BJ (cell line): Measurements from ENCODE around the gene GTPBP8. TPM values are rescaled to one million over a fixed set of nuclear protein-coding genes. Genes with fewer than 3 reads are reported as not detected.
A peak's percentile ranks its signal among the peaks of the same experiment; 100 is the strongest.

Experiments used
- CTCF ChIA-PET: fragments of 350-600 bp; formaldehyde crosslinking; extraction: SDS; loops from one replicate; lab custom pipeline; 2021; ENCODE audit warnings: antibody characterized with exemption, inconsistent platforms; lab: Yijun Ruan, JAX
- POLR2A ChIA-PET: fragments of 300-600 bp; sonication (Branson Sonifier 250); formaldehyde crosslinking; extraction: SDS; loops from one replicate; lab custom pipeline; 2021; ENCODE audit warnings: antibody characterized with exemption; lab: Charles Lee
- DNase-seq: peaks from one replicate; pipeline ENCODE4 v3.0.0-alpha.2; 2011; ENCODE audit warnings: low read depth
- H3K27me3 ChIP-seq: 2 replicates; pipeline ENCODE4 v1.6.0; 2011; ENCODE audit warnings: low read length; ENCODE audit not compliant: control insufficient read depth, insufficient read depth
- H3K36me3 ChIP-seq: 2 replicates; pipeline ENCODE4 v1.5.1; 2011; ENCODE audit warnings: low read length; ENCODE audit not compliant: control insufficient read depth, insufficient read depth
- H3K4me3 ChIP-seq: 2 replicates; pipeline ENCODE4 v1.5.1; 2011; ENCODE audit warnings: low read depth, mild to moderate bottlenecking, control low read depth, low read length
- polyA plus RNA-seq: library from polyadenylated mRNA; depleted of rRNA; stranded (reverse); fragments of >200 nt; gene quantifications from 2 replicates; pipeline ENCODE4 v1.2.3, GENCODE V29; 2011
- TF ChIP-seq, protein P1 (sequence below): IDR thresholded peaks from 2 replicates; pipeline ENCODE4 v1.5.1; 2011; ENCODE audit warnings: low read depth, mild to moderate bottlenecking, control low read depth, inconsistent platforms, low read length, moderate library complexity; ENCODE audit not compliant: insufficient read depth

The GTPBP8 gene
- polyA plus RNA-seq, 1 experiment, result 16.7 TPM

GRCh38 chr3:112976953-112977352 lies 13.8 kb upstream of the GTPBP8 start:
- Histone ChIP-seq H3K4me3 (no peak overlapping the region), H3K27me3 (no peaks in the 10 kb centered on the region), H3K36me3 (no peaks in the 10 kb centered on the region)
- ChIA-PET POLR2A (no interaction called here), CTCF (interaction anchor here (0.8 to 1.2 kb wide), 2 partner anchors 11 to 163 kb away, joined by 3 to 5 read pairs; no protein-coding TSS in a partner anchor)
- TF ChIP-seq, protein P1, sequence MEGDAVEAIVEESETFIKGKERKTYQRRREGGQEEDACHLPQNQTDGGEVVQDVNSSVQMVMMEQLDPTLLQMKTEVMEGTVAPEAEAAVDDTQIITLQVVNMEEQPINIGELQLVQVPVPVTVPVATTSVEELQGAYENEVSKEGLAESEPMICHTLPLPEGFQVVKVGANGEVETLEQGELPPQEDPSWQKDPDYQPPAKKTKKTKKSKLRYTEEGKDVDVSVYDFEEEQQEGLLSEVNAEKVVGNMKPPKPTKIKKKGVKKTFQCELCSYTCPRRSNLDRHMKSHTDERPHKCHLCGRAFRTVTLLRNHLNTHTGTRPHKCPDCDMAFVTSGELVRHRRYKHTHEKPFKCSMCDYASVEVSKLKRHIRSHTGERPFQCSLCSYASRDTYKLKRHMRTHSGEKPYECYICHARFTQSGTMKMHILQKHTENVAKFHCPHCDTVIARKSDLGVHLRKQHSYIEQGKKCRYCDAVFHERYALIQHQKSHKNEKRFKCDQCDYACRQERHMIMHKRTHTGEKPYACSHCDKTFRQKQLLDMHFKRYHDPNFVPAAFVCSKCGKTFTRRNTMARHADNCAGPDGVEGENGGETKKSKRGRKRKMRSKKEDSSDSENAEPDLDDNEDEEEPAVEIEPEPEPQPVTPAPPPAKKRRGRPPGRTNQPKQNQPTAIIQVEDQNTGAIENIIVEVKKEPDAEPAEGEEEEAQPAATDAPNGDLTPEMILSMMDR, result no peak
- no peak for DNase-seq

GRCh38 chr3:112979244-112979832 lies 11.4 kb upstream of the GTPBP8 start:
- Histone ChIP-seq H3K36me3 (no peaks in the 10 kb centered on the region), H3K27me3 (no peaks in the 10 kb centered on the region), H3K4me3 (no peak overlapping the region)
- ChIA-PET POLR2A (no interaction called here), CTCF (interaction anchor here (0.6 to 3.1 kb wide), 23 partner anchors 9 to 397 kb away, joined by 3 to 35 read pairs (median 5); partner anchors contain the start of genes CCDC80 and GTPBP8)
- TF ChIP-seq, protein P1, result peak; percentile 60
- no peak for DNase-seq

GRCh38 chr3:112980080-112980479 lies 10.7 kb upstream of the GTPBP8 start:
- Histone ChIP-seq H3K36me3 (no peaks in the 10 kb centered on the region), H3K27me3 (no peaks in the 10 kb centered on the region), H3K4me3 (no peak overlapping the region)
- ChIA-PET POLR2A (no interaction called here), CTCF (interaction anchor here (0.8 to 3.1 kb wide), 12 partner anchors 8 to 398 kb away, joined by 3 to 35 read pairs (median 5); partner anchors contain the start of genes CCDC80 and GTPBP8)
- DNase-seq, result no peak
- TF ChIP-seq, protein P1, result no peak

DNA sequence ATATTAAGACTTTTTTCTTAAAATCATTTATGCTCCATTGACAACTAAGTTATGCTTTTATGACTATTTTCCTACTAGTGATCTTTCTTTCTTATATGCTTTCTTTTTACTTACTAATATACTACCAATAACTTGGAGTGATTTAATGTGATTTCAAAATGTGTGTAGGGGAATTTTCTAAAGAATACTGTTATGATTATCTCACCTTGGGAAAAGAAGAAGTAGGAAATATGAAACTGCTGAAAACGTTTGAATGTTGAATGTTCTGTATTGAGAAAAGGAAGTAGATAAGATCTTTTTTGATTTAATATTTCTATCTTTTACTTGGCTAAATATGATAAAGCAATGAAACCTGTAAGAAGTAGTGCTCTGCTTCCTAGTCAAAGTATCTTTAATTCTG lies 8.1 kb upstream of the GTPBP8 start:
- no peak for DNase-seq
- ChIA-PET CTCF (interaction anchor here (1.6 kb wide), 1 partner anchor 248 kb away, joined by 5 read pairs; no protein-coding TSS in a partner anchor), POLR2A (no interaction called here)
- H3K36me3 ChIP-seq, result no peaks in the 10 kb centered on the region
- H3K4me3 ChIP-seq, result no peak overlapping the region
- TF ChIP-seq, protein P1, result no peak
- no peaks in the 10 kb centered on the region for H3K27me3 ChIP-seq

GRCh38 chr3:112984485-112984884 lies 6.3 kb upstream of the GTPBP8 start:
- TF ChIP-seq, protein P1, result no peak
- no peaks in the 10 kb centered on the region for H3K36me3 ChIP-seq
- no peak overlapping the region for H3K4me3 ChIP-seq
- ChIA-PET CTCF (interaction anchor here (0.9 to 1.1 kb wide), 2 partner anchors 250 to 343 kb away, joined by 3 read pairs; no protein-coding TSS in a partner anchor), POLR2A (no interaction called here)
- no peaks in the 10 kb centered on the region for H3K27me3 ChIP-seq
- no peak for DNase-seq
